Transverse colon (tissue), 3 donors: ENCODE data around the gene BCL6.
"Not testable (repeated sequence)": the region's sequence is repeated elsewhere in the genome, so short reads cannot be mapped to it uniquely, and the experiment has no call there.

Source experiments
- CTCF ChIP-seq, 5 experiments: fragments of 200-600 bp in 3 of 5; fragments of 450-650 bp in 2 of 5; sonication (generic) in 3 of 5; IDR thresholded peaks; 1 replicate in 2 of 5; 2 replicates in 3 of 5; pipeline ENCODE4 v1.5.1; 2016 to 2017; ENCODE audit warnings: antibody characterized with exemption in 5 of 5, inconsistent platforms in 3 of 5, mild to moderate bottlenecking in 2 of 5, moderate library complexity in 1 of 5
- POLR2A ChIP-seq: fragments of 450-650 bp; IDR thresholded peaks from one replicate; pipeline ENCODE4 v1.6.1; 2016; ENCODE audit warnings: antibody characterized with exemption, mild to moderate bottlenecking, moderate library complexity

- TF ChIP-seq CTCF (IDR thresholded peaks at IDR 0.05); POLR2A: not testable (repeated sequence)
These were observed 63.5 kb downstream of the BCL6 start for GRCh38 chr3:187681756-187682155.
